ENCODE data around the gene FFAR1. TPM values are rescaled to one million over a fixed set of nuclear protein-coding genes. Genes with fewer than 3 reads are reported as not detected.

Gene FFAR1
- total RNA-seq, 4 donors from 2014 or later: not detected

- DNase-seq (ENCODE audit: low spot score) (no peak), ATAC-seq (ENCODE audit: low FRiP score) (no peak)
- TF ChIP-seq CTCF (IDR thresholded peaks at IDR 0.05): no peak
Measured at GRCh38 chr19:35360880-35361420, 13.2 kb downstream of the FFAR1 start.

- no peak for TF ChIP-seq CTCF (IDR thresholded peaks at IDR 0.05)
- ATAC-seq (ENCODE audit: low FRiP score): no peak
- DNase-seq (ENCODE audit: low spot score): no peak
Measured at GRCh38 chr19:35362261-35363000, 14.7 kb downstream of the FFAR1 start.

- DNase-seq (ENCODE audit: low spot score) (no peak), ATAC-seq (ENCODE audit: low FRiP score) (no peak)
- no peak for TF ChIP-seq CTCF (IDR thresholded peaks at IDR 0.05)
Measured at GRCh38 chr19:35363001-35363590, 15.4 kb downstream of the FFAR1 start.

DNA sequence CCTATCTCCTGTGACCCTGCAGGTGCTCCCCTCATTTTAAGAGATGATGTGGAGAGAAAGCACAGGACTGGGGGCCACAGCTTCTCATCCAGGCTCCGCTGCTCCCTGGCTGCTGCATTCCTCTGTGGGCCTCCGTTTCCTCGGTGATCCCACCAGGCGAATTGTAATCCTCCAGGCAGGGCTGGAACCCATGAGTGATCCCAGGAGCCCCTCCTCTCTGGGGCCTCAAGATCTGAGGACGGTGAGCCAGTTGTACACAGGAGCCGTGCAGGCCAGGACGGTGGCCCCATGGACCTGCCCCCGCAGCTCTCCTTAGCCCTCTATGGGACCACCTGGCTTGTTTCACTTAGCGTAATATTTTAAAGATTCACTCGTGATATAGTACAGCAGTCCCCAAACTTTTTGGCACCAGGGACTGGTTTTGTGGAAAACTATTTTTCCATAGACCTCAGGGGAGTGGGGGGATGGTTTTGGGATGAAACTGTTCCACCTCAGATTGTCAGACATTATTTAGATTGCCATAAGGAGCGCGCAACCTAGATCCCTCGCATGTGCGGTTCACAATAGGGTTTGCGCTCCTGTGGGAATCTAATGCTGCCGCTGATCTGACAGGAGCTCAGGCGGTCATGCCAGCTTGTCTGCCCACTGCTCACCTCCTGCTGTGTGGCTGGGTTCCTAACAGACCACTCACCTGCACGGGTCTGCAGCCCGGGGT is 16.2 kb downstream of the FFAR1 start:
- TF ChIP-seq CTCF (IDR thresholded peaks at IDR 0.05): no peak
- ATAC-seq (ENCODE audit: low FRiP score) (no peak), DNase-seq (ENCODE audit: low spot score) (no peak)

DNA sequence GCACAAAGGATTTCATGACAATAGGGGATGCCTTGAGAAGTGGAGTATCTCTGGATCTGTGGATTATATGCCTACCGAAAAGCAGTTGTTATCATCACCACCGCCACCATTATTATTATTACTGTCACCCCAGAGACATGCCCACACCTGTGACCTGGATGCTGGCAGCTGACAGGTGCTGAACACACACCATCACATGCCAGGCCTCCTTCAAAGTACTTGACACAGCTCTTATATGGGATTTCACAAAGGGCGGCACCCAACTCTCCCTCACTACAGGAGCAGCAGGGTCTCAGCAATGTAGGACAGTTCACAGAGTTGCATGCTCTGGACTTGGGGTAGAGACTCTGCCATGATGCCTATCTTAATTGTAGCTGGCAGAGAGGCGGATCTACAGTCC is 17.6 kb downstream of the FFAR1 start:
- TF ChIP-seq CTCF (IDR thresholded peaks at IDR 0.05): no peak
- ATAC-seq (ENCODE audit: low FRiP score): no peak
- DNase-seq (ENCODE audit: low spot score): no peak

GRCh38 chr19:35368378-35368777 is 20.7 kb downstream of the FFAR1 start:
- no peak for TF ChIP-seq CTCF (IDR thresholded peaks at IDR 0.05)
- ATAC-seq (ENCODE audit: low FRiP score) (no peak), DNase-seq (ENCODE audit: low spot score) (no peak)
